WTC11 (cell line): Measurements from ENCODE around the gene GRM4. TPM values are rescaled to one million over a fixed set of nuclear protein-coding genes. Genes with fewer than 3 reads are reported as not detected.

ENCODE experiments used
- ATAC-seq: fragments of 200-7000 bp; cut with Tn5 transposase; 2 replicates; pipeline ENCODE4 v1.10.0; 2021; ENCODE audit warnings: mild to moderate bottlenecking, moderate library complexity
- CTCF ChIA-PET: fragments of 300-600 bp; sonication (Branson Sonifier 250); formaldehyde crosslinking; loops from one replicate; lab custom pipeline; 2021; ENCODE audit warnings: antibody characterized with exemption; lab: Charles Lee
- POLR2A ChIA-PET: fragments of 350-600 bp; sonication (Branson Sonifier 250); formaldehyde crosslinking; loops from one replicate; lab custom pipeline; 2021; ENCODE audit warnings: antibody characterized with exemption; lab: Charles Lee
- DNase-seq: peaks from one replicate; pipeline ENCODE4 v3.0.0; 2021; ENCODE audit warnings: low spot score
- H3K27ac Mint-ChIP-seq: 2 replicates; pipeline ENCODE4 v1.8.0; 2021; ENCODE audit warnings: mixed read lengths
- H3K27me3 Mint-ChIP-seq: 2 replicates; pipeline ENCODE4 v1.8.0; 2021; ENCODE audit warnings: low read depth, mild to moderate bottlenecking, moderate library complexity, mixed read lengths
- H3K36me3 Mint-ChIP-seq: 2 replicates; pipeline ENCODE4 v1.8.0; 2021; ENCODE audit warnings: mixed read lengths
- H3K4me1 Mint-ChIP-seq: 2 replicates; pipeline ENCODE4 v1.8.0; 2022; ENCODE audit warnings: mixed read lengths
- H3K4me3 Mint-ChIP-seq: 2 replicates; pipeline ENCODE4 v1.8.0; 2021; ENCODE audit warnings: mild to moderate bottlenecking, moderate library complexity, mixed read lengths
- H3K9me3 Mint-ChIP-seq: 2 replicates; pipeline ENCODE4 v1.8.0; 2021; ENCODE audit warnings: mixed read lengths
- RORB ChIP-seq: fragments of 250-450 bp; sonication (Bioruptor Pico); IDR thresholded peaks from 2 replicates; pipeline ENCODE4 v1.9.0; 2021; ENCODE audit warnings: mild to moderate bottlenecking
- SP1 ChIP-seq: sonication (generic); formaldehyde crosslinking; conservative IDR thresholded peaks from 2 replicates; pipeline ENCODE4 v1.8.1; 2022; ENCODE audit warnings: missing genetic modification reagents
- TCF7 ChIP-seq: sonication (generic); formaldehyde crosslinking; IDR thresholded peaks from 2 replicates; pipeline ENCODE4 v1.8.0; 2022; ENCODE audit warnings: mild to moderate bottlenecking, low read depth, missing genetic modification reagents, moderate library complexity
- ZNF219 ChIP-seq: sonication (generic); formaldehyde crosslinking; IDR thresholded peaks from 2 replicates; pipeline ENCODE4 v1.8.0; 2023; ENCODE audit warnings: missing genetic modification reagents, mild to moderate bottlenecking, borderline replicate concordance
- ZNF232 ChIP-seq: sonication (generic); formaldehyde crosslinking; IDR thresholded peaks from 2 replicates; pipeline ENCODE4 v1.8.0; 2022; ENCODE audit warnings: mild to moderate bottlenecking, missing genetic modification reagents
- total RNA-seq: library from RNA; stranded (reverse); gene quantifications from 3 replicates; pipeline ENCODE4 v1.2.3, GENCODE V29; 2021
- TF ChIP-seq, protein P1 (sequence below): fragments of 250-450 bp; sonication (Bioruptor Pico); conservative IDR thresholded peaks from 2 replicates; pipeline ENCODE4 v1.9.0; 2021; ENCODE audit warnings: mild to moderate bottlenecking
- TF ChIP-seq, protein P2 (sequence below): sonication (generic); formaldehyde crosslinking; IDR thresholded peaks from 2 replicates; pipeline ENCODE4 v1.8.1; 2023; ENCODE audit warnings: mild to moderate bottlenecking, missing genetic modification reagents
- TF ChIP-seq, protein P3 (sequence below): sonication (generic); formaldehyde crosslinking; IDR thresholded peaks from 2 replicates; pipeline ENCODE4 v1.8.1; 2022; ENCODE audit warnings: low read depth, missing genetic modification reagents, borderline replicate concordance
- TF ChIP-seq, protein P4 (sequence below): sonication (generic); formaldehyde crosslinking; IDR thresholded peaks from 2 replicates; pipeline ENCODE4 v1.8.0; 2022; ENCODE audit warnings: mild to moderate bottlenecking, missing genetic modification reagents
- TF ChIP-seq, protein P5 (sequence below): sonication (generic); formaldehyde crosslinking; IDR thresholded peaks from 2 replicates; pipeline ENCODE4 v1.8.1; 2023; ENCODE audit warnings: mild to moderate bottlenecking, missing genetic modification reagents, moderate library complexity
- TF ChIP-seq, protein P6 (sequence below): sonication (generic); formaldehyde crosslinking; IDR thresholded peaks from 2 replicates; pipeline ENCODE4 v1.8.1; 2023; ENCODE audit warnings: mild to moderate bottlenecking, missing genetic modification reagents, borderline replicate concordance
- TF ChIP-seq, protein P7 (sequence below): sonication (generic); formaldehyde crosslinking; IDR thresholded peaks from 2 replicates; pipeline ENCODE4 v1.8.0; 2023; ENCODE audit warnings: mild to moderate bottlenecking, missing genetic modification reagents
- TF ChIP-seq, protein P8 (sequence below): fragments of 250-450 bp; sonication (Bioruptor Pico); IDR thresholded peaks from 2 replicates; pipeline ENCODE4 v1.9.0; 2021; ENCODE audit warnings: mild to moderate bottlenecking, borderline replicate concordance

GRM4 gene
- total RNA-seq, 1 experiment from 2014 or later, result 34.5 TPM

DNA sequence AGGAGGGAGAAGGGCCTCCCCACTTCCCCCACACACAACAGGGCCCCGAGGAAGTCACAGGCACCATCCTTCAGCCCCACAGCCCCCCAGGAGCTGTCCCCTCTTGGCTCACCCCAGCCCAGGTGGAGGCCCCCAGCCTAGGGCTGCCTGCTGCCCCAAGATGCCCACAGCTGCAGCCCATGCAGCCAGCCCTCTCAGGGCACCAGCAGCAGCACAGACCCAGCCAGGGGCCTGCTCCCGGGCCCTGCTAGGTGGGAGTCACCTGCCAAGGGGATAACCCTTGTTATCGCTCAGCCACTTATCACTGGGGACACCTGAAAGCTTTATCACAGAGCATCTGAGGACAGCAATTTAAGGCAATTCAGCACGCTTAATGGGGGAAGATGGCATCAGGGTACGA lies 55.0 kb downstream of the GRM4 start:
- H3K36me3 Mint-ChIP-seq, result no peaks in the 10 kb centered on the region
- peaks cover 17% of the 10 kb centered on the region for H3K4me1 Mint-ChIP-seq
- H3K9me3 Mint-ChIP-seq, result no peaks in the 10 kb centered on the region
- peak overlapping the region; percentile 9; the same call in 1 of the 2 replicates for H3K27ac Mint-ChIP-seq
- H3K4me3 Mint-ChIP-seq, result no peak overlapping the region
- POLR2A ChIA-PET, result no interaction called here
- TF ChIP-seq, protein P1, sequence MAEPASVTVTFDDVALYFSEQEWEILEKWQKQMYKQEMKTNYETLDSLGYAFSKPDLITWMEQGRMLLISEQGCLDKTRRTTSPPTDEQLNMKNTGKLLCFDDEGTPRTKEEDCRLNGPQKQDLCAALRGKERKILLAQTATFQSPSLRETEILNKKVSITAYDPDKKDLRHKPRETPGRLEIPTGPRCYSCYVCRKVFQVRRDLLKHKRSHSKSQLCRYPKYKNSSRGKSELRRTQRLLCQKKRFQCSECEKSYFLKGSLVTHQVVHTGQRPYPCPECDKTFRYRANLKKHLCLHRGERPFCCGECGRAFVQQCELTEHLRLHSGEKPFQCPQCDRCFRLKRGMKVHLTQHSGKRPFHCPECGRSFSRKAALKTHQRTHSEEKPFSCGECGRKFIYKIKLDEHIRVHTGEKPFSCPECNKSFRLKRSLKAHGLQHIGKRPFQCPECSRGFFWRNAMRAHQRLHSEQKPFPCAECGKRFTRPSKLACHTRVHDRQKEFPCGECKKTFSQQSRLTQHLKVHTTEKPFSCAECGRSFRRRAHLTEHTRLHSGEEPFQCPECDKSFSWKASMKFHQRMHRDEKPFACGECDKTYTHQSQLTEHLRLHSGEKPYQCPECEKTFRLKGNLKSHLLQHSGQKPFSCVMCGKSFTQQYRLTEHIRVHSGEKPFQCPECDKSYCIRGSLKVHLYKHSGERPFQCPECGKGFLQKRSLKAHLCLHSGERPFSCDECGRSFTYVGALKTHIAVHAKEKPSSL (CRISPR knock-in tag), result no peak
- TF ChIP-seq, protein P2, sequence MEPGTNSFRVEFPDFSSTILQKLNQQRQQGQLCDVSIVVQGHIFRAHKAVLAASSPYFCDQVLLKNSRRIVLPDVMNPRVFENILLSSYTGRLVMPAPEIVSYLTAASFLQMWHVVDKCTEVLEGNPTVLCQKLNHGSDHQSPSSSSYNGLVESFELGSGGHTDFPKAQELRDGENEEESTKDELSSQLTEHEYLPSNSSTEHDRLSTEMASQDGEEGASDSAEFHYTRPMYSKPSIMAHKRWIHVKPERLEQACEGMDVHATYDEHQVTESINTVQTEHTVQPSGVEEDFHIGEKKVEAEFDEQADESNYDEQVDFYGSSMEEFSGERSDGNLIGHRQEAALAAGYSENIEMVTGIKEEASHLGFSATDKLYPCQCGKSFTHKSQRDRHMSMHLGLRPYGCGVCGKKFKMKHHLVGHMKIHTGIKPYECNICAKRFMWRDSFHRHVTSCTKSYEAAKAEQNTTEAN (CRISPR knock-in tag), result no peak
- TF ChIP-seq, protein P3, sequence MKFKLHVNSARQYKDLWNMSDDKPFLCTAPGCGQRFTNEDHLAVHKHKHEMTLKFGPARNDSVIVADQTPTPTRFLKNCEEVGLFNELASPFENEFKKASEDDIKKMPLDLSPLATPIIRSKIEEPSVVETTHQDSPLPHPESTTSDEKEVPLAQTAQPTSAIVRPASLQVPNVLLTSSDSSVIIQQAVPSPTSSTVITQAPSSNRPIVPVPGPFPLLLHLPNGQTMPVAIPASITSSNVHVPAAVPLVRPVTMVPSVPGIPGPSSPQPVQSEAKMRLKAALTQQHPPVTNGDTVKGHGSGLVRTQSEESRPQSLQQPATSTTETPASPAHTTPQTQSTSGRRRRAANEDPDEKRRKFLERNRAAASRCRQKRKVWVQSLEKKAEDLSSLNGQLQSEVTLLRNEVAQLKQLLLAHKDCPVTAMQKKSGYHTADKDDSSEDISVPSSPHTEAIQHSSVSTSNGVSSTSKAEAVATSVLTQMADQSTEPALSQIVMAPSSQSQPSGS (CRISPR knock-in tag), result no peak
- TF ChIP-seq SP1 (CRISPR knock-in tag) (no peak), ZNF232 (no peak)
- TF ChIP-seq, all 79 proteins: peak for 0
- CTCF ChIA-PET, result no interaction called here
- DNase-seq (no peak), ATAC-seq (no peak)
- no peaks in the 10 kb centered on the region for H3K27me3 Mint-ChIP-seq

DNA sequence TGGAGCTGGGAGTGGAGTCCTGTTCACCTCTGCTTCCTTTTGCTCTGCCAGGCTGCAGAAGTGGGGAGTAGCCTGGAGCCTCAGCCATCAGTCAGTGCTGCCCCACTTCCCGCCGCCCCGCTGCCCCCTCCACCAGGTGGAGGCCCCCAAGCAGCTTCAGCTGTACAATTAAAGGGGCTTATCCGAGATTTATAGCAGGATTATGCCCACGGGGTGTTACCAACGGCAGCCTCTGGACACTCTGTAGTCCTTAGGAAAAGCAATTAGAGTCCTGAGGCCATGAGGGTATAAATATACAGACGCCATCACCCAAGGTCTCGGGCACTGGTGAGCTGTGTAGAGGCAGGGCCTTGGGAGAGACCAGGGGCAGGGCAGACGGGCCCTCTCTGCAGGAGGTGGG lies 55.4 kb downstream of the GRM4 start:
- no peak overlapping the region for H3K27ac Mint-ChIP-seq
- POLR2A ChIA-PET, result no interaction called here
- H3K4me3 Mint-ChIP-seq, result no peak overlapping the region
- ATAC-seq, result no peak
- peaks cover 13% of the 10 kb centered on the region for H3K4me1 Mint-ChIP-seq
- no peaks in the 10 kb centered on the region for H3K9me3 Mint-ChIP-seq
- CTCF ChIA-PET, result no interaction called here
- DNase-seq, result no peak
- no peaks in the 10 kb centered on the region for H3K27me3 Mint-ChIP-seq
- peaks cover 2% of the 10 kb centered on the region for H3K36me3 Mint-ChIP-seq
- no peak for TF ChIP-seq TCF7 (CRISPR knock-in tag)
- TF ChIP-seq, protein P4, sequence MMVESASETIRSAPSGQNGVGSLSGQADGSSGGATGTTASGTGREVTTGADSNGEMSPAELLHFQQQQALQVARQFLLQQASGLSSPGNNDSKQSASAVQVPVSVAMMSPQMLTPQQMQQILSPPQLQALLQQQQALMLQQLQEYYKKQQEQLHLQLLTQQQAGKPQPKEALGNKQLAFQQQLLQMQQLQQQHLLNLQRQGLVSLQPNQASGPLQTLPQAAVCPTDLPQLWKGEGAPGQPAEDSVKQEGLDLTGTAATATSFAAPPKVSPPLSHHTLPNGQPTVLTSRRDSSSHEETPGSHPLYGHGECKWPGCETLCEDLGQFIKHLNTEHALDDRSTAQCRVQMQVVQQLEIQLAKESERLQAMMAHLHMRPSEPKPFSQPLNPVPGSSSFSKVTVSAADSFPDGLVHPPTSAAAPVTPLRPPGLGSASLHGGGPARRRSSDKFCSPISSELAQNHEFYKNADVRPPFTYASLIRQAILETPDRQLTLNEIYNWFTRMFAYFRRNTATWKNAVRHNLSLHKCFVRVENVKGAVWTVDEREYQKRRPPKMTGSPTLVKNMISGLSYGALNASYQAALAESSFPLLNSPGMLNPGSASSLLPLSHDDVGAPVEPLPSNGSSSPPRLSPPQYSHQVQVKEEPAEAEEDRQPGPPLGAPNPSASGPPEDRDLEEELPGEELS, result no peak
- TF ChIP-seq, protein P5, sequence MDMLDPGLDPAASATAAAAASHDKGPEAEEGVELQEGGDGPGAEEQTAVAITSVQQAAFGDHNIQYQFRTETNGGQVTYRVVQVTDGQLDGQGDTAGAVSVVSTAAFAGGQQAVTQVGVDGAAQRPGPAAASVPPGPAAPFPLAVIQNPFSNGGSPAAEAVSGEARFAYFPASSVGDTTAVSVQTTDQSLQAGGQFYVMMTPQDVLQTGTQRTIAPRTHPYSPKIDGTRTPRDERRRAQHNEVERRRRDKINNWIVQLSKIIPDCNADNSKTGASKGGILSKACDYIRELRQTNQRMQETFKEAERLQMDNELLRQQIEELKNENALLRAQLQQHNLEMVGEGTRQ (CRISPR knock-in tag), result no peak
- no peak for TF ChIP-seq ZNF219 (CRISPR knock-in tag)
- TF ChIP-seq, protein P6, sequence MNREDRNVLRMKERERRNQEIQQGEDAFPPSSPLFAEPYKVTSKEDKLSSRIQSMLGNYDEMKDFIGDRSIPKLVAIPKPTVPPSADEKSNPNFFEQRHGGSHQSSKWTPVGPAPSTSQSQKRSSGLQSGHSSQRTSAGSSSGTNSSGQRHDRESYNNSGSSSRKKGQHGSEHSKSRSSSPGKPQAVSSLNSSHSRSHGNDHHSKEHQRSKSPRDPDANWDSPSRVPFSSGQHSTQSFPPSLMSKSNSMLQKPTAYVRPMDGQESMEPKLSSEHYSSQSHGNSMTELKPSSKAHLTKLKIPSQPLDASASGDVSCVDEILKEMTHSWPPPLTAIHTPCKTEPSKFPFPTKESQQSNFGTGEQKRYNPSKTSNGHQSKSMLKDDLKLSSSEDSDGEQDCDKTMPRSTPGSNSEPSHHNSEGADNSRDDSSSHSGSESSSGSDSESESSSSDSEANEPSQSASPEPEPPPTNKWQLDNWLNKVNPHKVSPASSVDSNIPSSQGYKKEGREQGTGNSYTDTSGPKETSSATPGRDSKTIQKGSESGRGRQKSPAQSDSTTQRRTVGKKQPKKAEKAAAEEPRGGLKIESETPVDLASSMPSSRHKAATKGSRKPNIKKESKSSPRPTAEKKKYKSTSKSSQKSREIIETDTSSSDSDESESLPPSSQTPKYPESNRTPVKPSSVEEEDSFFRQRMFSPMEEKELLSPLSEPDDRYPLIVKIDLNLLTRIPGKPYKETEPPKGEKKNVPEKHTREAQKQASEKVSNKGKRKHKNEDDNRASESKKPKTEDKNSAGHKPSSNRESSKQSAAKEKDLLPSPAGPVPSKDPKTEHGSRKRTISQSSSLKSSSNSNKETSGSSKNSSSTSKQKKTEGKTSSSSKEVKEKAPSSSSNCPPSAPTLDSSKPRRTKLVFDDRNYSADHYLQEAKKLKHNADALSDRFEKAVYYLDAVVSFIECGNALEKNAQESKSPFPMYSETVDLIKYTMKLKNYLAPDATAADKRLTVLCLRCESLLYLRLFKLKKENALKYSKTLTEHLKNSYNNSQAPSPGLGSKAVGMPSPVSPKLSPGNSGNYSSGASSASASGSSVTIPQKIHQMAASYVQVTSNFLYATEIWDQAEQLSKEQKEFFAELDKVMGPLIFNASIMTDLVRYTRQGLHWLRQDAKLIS, result no peak
- TF ChIP-seq, protein P7, sequence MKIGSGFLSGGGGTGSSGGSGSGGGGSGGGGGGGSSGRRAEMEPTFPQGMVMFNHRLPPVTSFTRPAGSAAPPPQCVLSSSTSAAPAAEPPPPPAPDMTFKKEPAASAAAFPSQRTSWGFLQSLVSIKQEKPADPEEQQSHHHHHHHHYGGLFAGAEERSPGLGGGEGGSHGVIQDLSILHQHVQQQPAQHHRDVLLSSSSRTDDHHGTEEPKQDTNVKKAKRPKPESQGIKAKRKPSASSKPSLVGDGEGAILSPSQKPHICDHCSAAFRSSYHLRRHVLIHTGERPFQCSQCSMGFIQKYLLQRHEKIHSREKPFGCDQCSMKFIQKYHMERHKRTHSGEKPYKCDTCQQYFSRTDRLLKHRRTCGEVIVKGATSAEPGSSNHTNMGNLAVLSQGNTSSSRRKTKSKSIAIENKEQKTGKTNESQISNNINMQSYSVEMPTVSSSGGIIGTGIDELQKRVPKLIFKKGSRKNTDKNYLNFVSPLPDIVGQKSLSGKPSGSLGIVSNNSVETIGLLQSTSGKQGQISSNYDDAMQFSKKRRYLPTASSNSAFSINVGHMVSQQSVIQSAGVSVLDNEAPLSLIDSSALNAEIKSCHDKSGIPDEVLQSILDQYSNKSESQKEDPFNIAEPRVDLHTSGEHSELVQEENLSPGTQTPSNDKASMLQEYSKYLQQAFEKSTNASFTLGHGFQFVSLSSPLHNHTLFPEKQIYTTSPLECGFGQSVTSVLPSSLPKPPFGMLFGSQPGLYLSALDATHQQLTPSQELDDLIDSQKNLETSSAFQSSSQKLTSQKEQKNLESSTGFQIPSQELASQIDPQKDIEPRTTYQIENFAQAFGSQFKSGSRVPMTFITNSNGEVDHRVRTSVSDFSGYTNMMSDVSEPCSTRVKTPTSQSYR (CRISPR knock-in tag), result no peak
- no peak for TF ChIP-seq RORB (CRISPR knock-in tag)
- TF ChIP-seq, protein P8, sequence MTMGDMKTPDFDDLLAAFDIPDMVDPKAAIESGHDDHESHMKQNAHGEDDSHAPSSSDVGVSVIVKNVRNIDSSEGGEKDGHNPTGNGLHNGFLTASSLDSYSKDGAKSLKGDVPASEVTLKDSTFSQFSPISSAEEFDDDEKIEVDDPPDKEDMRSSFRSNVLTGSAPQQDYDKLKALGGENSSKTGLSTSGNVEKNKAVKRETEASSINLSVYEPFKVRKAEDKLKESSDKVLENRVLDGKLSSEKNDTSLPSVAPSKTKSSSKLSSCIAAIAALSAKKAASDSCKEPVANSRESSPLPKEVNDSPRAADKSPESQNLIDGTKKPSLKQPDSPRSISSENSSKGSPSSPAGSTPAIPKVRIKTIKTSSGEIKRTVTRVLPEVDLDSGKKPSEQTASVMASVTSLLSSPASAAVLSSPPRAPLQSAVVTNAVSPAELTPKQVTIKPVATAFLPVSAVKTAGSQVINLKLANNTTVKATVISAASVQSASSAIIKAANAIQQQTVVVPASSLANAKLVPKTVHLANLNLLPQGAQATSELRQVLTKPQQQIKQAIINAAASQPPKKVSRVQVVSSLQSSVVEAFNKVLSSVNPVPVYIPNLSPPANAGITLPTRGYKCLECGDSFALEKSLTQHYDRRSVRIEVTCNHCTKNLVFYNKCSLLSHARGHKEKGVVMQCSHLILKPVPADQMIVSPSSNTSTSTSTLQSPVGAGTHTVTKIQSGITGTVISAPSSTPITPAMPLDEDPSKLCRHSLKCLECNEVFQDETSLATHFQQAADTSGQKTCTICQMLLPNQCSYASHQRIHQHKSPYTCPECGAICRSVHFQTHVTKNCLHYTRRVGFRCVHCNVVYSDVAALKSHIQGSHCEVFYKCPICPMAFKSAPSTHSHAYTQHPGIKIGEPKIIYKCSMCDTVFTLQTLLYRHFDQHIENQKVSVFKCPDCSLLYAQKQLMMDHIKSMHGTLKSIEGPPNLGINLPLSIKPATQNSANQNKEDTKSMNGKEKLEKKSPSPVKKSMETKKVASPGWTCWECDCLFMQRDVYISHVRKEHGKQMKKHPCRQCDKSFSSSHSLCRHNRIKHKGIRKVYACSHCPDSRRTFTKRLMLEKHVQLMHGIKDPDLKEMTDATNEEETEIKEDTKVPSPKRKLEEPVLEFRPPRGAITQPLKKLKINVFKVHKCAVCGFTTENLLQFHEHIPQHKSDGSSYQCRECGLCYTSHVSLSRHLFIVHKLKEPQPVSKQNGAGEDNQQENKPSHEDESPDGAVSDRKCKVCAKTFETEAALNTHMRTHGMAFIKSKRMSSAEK (CRISPR knock-in tag), result no peak
